Hepatocyte (in vitro differentiated cells): ENCODE data around the gene CAPN11. TPM values are rescaled to one million over a fixed set of nuclear protein-coding genes. Genes with fewer than 3 reads are reported as not detected.

Source experiments
- DNase-seq: peaks from one replicate; pipeline ENCODE4 v3.0.0-alpha.2; 2016; ENCODE audit warnings: low spot score
- H2AFZ ChIP-seq: fragments of 200-600 bp; sonication (generic); 2 replicates; pipeline ENCODE4 v1.6.0; 2016; ENCODE audit warnings: antibody characterized with exemption, mild to moderate bottlenecking
- H3K27ac ChIP-seq: fragments of 200-600 bp; sonication (generic); 2 replicates; pipeline ENCODE4 v1.5.1; 2016; ENCODE audit warnings: mild to moderate bottlenecking
- H3K27me3 ChIP-seq: fragments of 200-600 bp; sonication (generic); 2 replicates; pipeline ENCODE4 v1.6.1; 2016
- H3K36me3 ChIP-seq: fragments of 200-600 bp; sonication (generic); replicated peaks from 2 replicates; pipeline ENCODE4 v1.5.1; 2016; ENCODE audit warnings: low read depth; ENCODE audit not compliant: insufficient read depth
- H3K4me1 ChIP-seq: fragments of 200-600 bp; sonication (generic); 2 replicates; pipeline ENCODE4 v1.5.1; 2016; ENCODE audit warnings: mild to moderate bottlenecking, moderate library complexity; ENCODE audit not compliant: insufficient read depth
- H3K4me2 ChIP-seq: fragments of 200-600 bp; sonication (generic); 2 replicates; pipeline ENCODE4 v1.6.0; 2016
- H3K4me3 ChIP-seq: fragments of 200-600 bp; sonication (generic); 2 replicates; pipeline ENCODE4 v1.5.1; 2016; ENCODE audit warnings: mild to moderate bottlenecking
- H3K79me2 ChIP-seq: fragments of 200-600 bp; sonication (generic); 2 replicates; pipeline ENCODE4 v1.6.0; 2017; ENCODE audit warnings: mild to moderate bottlenecking
- H3K9me2 ChIP-seq: fragments of 200-600 bp; sonication (generic); replicated peaks from 2 replicates; pipeline ENCODE4 v1.6.0; 2017; ENCODE audit warnings: mild to moderate bottlenecking; ENCODE audit not compliant: insufficient read depth
- H3K9me3 ChIP-seq: fragments of 200-600 bp; sonication (generic); 2 replicates; pipeline ENCODE4 v1.5.1; 2016; ENCODE audit warnings: low read depth, mild to moderate bottlenecking
- H4K20me1 ChIP-seq: fragments of 200-600 bp; sonication (generic); 2 replicates; pipeline ENCODE4 v1.6.0; 2016; ENCODE audit warnings: mild to moderate bottlenecking; ENCODE audit not compliant: insufficient read depth, poor library complexity, severe bottlenecking
- CTCF ChIP-seq: fragments of 200-600 bp; sonication (generic); IDR thresholded peaks from 2 replicates; pipeline ENCODE4 v1.5.1; 2016; ENCODE audit warnings: antibody characterized with exemption, mild to moderate bottlenecking; ENCODE audit not compliant: poor library complexity
- EZH2 ChIP-seq: fragments of 200-600 bp; sonication (generic); IDR thresholded peaks from 2 replicates; pipeline ENCODE4 v1.6.1; 2016; ENCODE audit warnings: antibody characterized with exemption, mild to moderate bottlenecking, borderline replicate concordance
- EZH2phosphoT487 ChIP-seq: fragments of 200-600 bp; sonication (generic); IDR thresholded peaks from one replicate; pipeline ENCODE4 v1.6.1; 2018; ENCODE audit warnings: antibody characterized with exemption, mild to moderate bottlenecking, low read depth, moderate library complexity; ENCODE audit not compliant: unreplicated experiment, severe bottlenecking
- WGBS: methylation state at CpG from one replicate; pipeline ENCODE4 v1.1.6; 2016; ENCODE audit warnings: low lambda C conversion rate; ENCODE audit errors: missing lambda C conversion rate; 5-methylcytosine and 5-hydroxymethylcytosine counted together
- polyA plus RNA-seq: library from polyadenylated mRNA; unstranded; fragments of >200 nt; fragmentation: Nextera tagmentation; extraction: Ambion mirVana; gene quantifications from 2 replicates; pipeline ENCODE4 v1.2.1, GENCODE V29; 2016
- total RNA-seq: library from RNA; depleted of rRNA; stranded (reverse); fragments of >200 nt; gene quantifications from 2 replicates; pipeline ENCODE4 v1.2.3, GENCODE V29; 2014

The CAPN11 gene
- total and polyA plus RNA-seq, 2 experiments from 2014 or later: 0.13 to 0.23 TPM

- H3K4me3 ChIP-seq: no peak overlapping the region
- H3K4me1 ChIP-seq: peaks cover 27% of the 10 kb centered on the region
- H2AFZ ChIP-seq: no peak overlapping the region
- no peaks in the 10 kb centered on the region for H3K79me2 ChIP-seq
- H3K9me3 ChIP-seq: no peaks in the 10 kb centered on the region
- H3K9me2 ChIP-seq: no peaks in the 10 kb centered on the region
- no peak for TF ChIP-seq EZH2phosphoT487
- H3K36me3 ChIP-seq: no peaks in the 10 kb centered on the region
- peak; percentile 69 for DNase-seq
- no peak overlapping the region for H3K4me2 ChIP-seq
- no peaks in the 10 kb centered on the region for H3K27me3 ChIP-seq
- 92% methylated on average over 3 of the region's 3 CpGs for WGBS
- peak overlapping the region; percentile 58 for H3K27ac ChIP-seq
- no peaks in the 10 kb centered on the region for H4K20me1 ChIP-seq
Observed at GRCh38 chr6:44201200-44201599, 42.6 kb downstream of the CAPN11 start.

- Histone ChIP-seq H3K27me3 (no peaks in the 10 kb centered on the region), H3K36me3 (no peaks in the 10 kb centered on the region), H3K9me3 (no peaks in the 10 kb centered on the region), H3K27ac (peak overlapping the region; percentile 58), H3K4me3 (no peak overlapping the region), H3K79me2 (no peaks in the 10 kb centered on the region), H3K4me2 (no peak overlapping the region), H3K9me2 (no peaks in the 10 kb centered on the region), H3K4me1 (peaks cover 27% of the 10 kb centered on the region), H4K20me1 (no peaks in the 10 kb centered on the region), H2AFZ (no peak overlapping the region)
- 84% methylated on average over 11 of the region's 11 CpGs for WGBS
- DNase-seq: no peak
- TF ChIP-seq EZH2: no peak
- no peak for TF ChIP-seq CTCF
- no peak for TF ChIP-seq EZH2phosphoT487
Observed at GRCh38 chr6:44201638-44202303, 43.2 kb downstream of the CAPN11 start.

GRCh38 chr6:44202332-44202971, 43.8 kb downstream of the CAPN11 start:
- Histone ChIP-seq H3K9me2 (no peaks in the 10 kb centered on the region), H4K20me1 (no peaks in the 10 kb centered on the region), H3K27ac (peak overlapping the region; percentile 68), H3K36me3 (no peaks in the 10 kb centered on the region), H3K79me2 (no peaks in the 10 kb centered on the region), H3K4me3 (no peak overlapping the region), H2AFZ (no peak overlapping the region), H3K4me1 (peaks cover 27% of the 10 kb centered on the region), H3K4me2 (no peak overlapping the region), H3K27me3 (no peaks in the 10 kb centered on the region), H3K9me3 (no peaks in the 10 kb centered on the region)
- 81% methylated on average over 4 of the region's 4 CpGs for WGBS
- DNase-seq: no peak
- TF ChIP-seq EZH2phosphoT487: no peak

- no peaks in the 10 kb centered on the region for H3K27me3 ChIP-seq
- peaks cover 27% of the 10 kb centered on the region for H3K4me1 ChIP-seq
- DNase-seq: no peak
- H3K9me2 ChIP-seq: no peaks in the 10 kb centered on the region
- no peaks in the 10 kb centered on the region for H3K36me3 ChIP-seq
- no peaks in the 10 kb centered on the region for H4K20me1 ChIP-seq
- H3K4me2 ChIP-seq: peak overlapping the region; percentile 7
- no peaks in the 10 kb centered on the region for H3K79me2 ChIP-seq
- WGBS: 77% methylated on average over 11 of the region's 11 CpGs
- H3K4me3 ChIP-seq: no peak overlapping the region
- no peaks in the 10 kb centered on the region for H3K9me3 ChIP-seq
- TF ChIP-seq CTCF (no peak), EZH2 (no peak), EZH2phosphoT487 (no peak)
- H3K27ac ChIP-seq: peak overlapping the region; percentile 68
- no peak overlapping the region for H2AFZ ChIP-seq
Observed at GRCh38 chr6:44202972-44203750, 44.5 kb downstream of the CAPN11 start.
